GM10248 (cell line): ENCODE data around the gene RARRES1.
"Not testable (repeated sequence)": the region's sequence is repeated elsewhere in the genome, so short reads cannot be mapped to it uniquely, and the experiment has no call there.

Source experiments
- CTCF ChIA-PET: fragments of 300-600 bp; sonication (Branson Sonifier 250); formaldehyde crosslinking; extraction: SDS; loops from one replicate; lab custom pipeline; 2021; ENCODE audit warnings: antibody characterized with exemption; lab: Yijun Ruan, JAX
- POLR2A ChIA-PET: fragments of 350-650 bp; sonication (Branson Sonifier 250); formaldehyde crosslinking; extraction: SDS; loops from one replicate; lab custom pipeline; 2020; ENCODE audit warnings: antibody characterized with exemption; lab: Yijun Ruan, JAX
- DNase-seq: peaks from one replicate; pipeline ENCODE4 v3.0.0; 2012; ENCODE audit errors: extremely low spot score
- TF ChIP-seq, protein P1 (sequence below): IDR thresholded peaks from 2 replicates; pipeline ENCODE4 v1.5.1; 2012; ENCODE audit warnings: mild to moderate bottlenecking, low read depth; ENCODE audit errors: extremely low read depth, missing control alignments, control extremely low read depth

The RARRES1 gene

DNA sequence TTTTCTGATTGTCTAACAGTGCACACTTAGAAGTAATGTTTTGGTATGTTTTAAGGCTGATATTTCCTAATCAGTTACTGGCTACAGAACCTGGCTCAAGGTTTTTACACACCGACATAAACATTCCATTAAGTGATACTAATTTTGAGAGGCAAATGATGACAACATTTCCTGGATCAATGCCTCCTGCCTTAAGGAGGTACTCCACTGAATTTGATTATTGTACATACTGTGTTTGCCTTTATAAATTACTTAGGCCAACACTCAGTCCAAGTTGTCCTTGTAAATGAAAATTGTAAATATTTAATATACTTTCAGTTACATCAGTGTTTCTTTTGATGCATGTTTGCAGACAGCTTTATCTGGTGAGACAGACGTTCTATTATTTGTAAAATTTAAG lies 35.6 kb downstream of the RARRES1 start:
- no peak for DNase-seq

DNA sequence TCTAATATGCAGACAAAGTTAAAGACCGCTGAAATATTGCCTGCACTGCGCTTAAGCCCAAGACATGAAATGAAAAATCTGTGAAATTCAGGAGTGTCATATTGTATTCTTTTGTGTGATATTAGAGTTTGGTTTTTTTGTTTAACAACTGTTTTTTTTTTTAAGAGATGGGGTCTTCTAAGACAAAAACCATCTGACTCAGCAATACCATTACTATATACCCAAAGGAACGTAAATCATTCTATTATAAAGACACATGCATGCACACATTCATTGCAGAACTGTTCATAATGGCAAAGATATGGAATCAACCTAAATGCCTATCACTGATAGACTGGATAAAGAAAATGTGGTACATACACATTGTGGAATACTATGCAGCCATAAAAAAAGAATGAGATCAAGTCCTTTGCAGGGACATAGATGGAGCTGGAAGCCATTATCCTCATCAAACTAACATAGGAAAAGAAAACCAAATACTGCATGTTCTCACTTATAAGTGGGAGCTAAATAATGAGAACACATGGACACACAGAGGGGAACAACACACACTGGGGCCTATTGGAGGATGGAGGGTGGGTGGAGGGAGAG lies 38.3 kb downstream of the RARRES1 start:
- DNase-seq, POLR2A ChIA-PET: not testable (repeated sequence)
- CTCF ChIA-PET = interaction anchor here (0.9 to 2.2 kb wide), 5 partner anchors 11 to 34 kb away, joined by 3 to 8 read pairs (median 5); no protein-coding TSS in a partner anchor

More for the DNA sequence above, 35.6 kb downstream of the RARRES1 start:
- ChIA-PET CTCF (interaction anchor here (1.1 to 2.1 kb wide), 4 partner anchors 13 to 38 kb away, joined by 3 to 5 read pairs (median 4); no protein-coding TSS in a partner anchor), POLR2A (no interaction called here)
- TF ChIP-seq, protein P1, sequence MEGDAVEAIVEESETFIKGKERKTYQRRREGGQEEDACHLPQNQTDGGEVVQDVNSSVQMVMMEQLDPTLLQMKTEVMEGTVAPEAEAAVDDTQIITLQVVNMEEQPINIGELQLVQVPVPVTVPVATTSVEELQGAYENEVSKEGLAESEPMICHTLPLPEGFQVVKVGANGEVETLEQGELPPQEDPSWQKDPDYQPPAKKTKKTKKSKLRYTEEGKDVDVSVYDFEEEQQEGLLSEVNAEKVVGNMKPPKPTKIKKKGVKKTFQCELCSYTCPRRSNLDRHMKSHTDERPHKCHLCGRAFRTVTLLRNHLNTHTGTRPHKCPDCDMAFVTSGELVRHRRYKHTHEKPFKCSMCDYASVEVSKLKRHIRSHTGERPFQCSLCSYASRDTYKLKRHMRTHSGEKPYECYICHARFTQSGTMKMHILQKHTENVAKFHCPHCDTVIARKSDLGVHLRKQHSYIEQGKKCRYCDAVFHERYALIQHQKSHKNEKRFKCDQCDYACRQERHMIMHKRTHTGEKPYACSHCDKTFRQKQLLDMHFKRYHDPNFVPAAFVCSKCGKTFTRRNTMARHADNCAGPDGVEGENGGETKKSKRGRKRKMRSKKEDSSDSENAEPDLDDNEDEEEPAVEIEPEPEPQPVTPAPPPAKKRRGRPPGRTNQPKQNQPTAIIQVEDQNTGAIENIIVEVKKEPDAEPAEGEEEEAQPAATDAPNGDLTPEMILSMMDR = no peak

DNA sequence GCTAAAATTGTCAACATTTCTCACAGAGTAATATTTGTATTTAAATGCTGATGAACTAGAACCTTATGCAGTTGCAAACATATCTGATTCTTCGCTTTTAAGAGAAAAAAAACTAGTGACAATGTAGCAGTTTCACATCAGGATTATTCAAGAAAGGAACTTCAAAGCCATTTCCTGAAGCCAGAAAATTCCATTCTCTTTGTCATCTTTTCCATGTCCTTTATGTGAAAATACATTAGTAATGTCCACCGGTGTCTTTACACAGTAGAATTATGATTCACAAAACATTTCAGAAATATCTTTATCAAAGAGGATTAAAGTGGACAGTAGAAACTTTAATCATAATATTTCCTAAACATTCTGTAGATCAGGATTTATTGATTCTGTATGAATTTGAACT lies 47.1 kb downstream of the RARRES1 start:
- TF ChIP-seq, protein P1 = no peak
- POLR2A ChIA-PET = no interaction called here
- DNase-seq = no peak
- CTCF ChIA-PET = interaction anchor here (1.3 to 3.5 kb wide), 3 partner anchors 10 to 26 kb away, joined by 4 to 16 read pairs (median 4); no protein-coding TSS in a partner anchor

DNA sequence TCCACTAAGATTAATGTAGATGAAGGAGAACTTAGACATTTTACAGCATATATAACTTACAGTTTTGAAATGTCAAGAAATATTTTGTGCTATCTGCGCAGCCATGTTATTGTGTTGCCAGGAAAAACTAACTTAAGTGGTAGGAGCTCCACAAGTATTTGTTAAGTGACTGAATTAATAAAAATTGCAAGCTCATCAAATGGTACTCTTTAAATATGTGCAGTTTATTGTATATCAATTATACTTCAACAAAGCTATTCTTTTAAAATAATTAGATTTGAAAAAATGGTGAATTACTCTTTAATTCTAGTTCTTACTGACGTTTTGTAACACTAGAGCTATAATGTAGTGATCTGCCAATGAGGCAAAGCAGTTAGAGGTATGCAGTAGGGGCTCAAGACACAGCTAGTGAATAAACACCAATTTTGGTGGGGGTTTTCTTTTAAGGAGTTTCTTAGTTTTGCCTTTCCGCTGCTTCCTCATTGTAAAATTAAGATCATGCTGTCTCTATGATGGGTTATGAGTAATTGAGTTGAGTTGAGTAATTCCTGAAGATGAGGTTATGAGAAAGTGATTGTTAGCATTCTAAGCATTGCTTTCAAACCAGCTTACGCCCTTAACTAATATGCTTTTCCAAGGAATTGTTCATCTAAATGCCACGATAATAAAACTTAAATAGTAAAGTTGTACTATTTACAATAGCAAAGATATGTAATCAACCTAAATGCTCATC lies 48.9 kb downstream of the RARRES1 start:
- ChIA-PET POLR2A (no interaction called here), CTCF (interaction anchor here (0.7 to 1.8 kb wide), 10 partner anchors 11 to 119 kb away, joined by 3 to 9 read pairs (median 4); partner anchors contain the start of gene LXN)
- no peak for DNase-seq
- TF ChIP-seq, protein P1 = no peak

DNA sequence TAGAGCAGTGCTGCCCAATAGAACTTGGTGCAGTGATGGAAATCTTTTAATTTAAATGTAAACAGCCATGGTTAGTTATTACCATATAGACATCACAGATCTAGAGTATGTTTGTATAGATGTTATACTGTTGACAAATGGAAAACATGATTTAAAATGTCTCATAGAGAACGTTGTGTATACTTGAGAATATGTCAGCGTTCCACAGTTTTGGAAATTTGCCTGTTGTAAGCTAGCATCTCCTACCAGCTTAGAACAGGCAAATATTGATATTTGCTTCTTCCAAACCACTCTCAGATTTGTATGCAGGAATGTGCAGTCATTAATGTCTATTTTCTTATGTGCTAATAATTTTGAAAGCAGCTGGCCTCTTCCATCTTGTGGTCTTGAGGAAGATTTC lies 51.4 kb downstream of the RARRES1 start:
- TF ChIP-seq, protein P1 = no peak
- ChIA-PET CTCF (interaction anchor here (1.1 kb wide), 1 partner anchor 10 kb away, joined by 3 read pairs; no protein-coding TSS in a partner anchor), POLR2A (no interaction called here)
- DNase-seq = no peak

DNA sequence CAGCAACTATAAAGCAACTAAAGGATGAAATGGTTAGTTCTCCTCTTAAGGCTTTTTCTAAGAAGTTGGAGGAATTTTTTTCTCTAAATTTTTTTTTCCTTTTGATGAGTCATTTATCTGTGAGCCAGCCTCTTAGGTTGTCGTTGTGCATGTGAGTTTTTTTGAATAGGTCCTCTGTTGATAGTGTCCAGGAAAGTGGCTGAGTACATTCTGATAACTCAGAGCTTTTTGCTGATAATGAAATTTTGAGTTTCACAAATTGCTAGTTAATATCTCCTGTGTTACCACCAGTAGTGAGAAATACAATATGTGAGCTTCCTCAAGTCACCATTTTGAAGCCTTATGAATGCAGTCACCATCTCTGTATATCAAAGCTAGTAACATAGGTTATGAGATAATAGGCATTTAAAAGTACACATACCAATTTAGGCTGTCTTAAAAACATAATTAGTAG lies 52.7 kb downstream of the RARRES1 start:
- CTCF ChIA-PET = interaction anchor here (1.1 to 6.1 kb wide), 6 partner anchors 8 to 124 kb away, joined by 3 to 29 read pairs (median 8); partner anchors contain the start of gene GFM1
- POLR2A ChIA-PET = no interaction called here
- TF ChIP-seq, protein P1 = no peak
- no peak for DNase-seq
